OCI-LY7 (cell line): Measurements from ENCODE around the gene CSF1R.

Experiments used
- CTCF ChIP-seq: fragments of 200-600 bp; sonication (generic); conservative IDR thresholded peaks from 2 replicates; pipeline ENCODE4 v1.5.1; 2014; ENCODE audit warnings: mild to moderate bottlenecking, antibody characterized with exemption, low read length, moderate library complexity, mixed read lengths
- EZH2phosphoT487 ChIP-seq: fragments of 200-600 bp; sonication (generic); IDR thresholded peaks from 2 replicates; pipeline ENCODE4 v1.6.1; 2018; ENCODE audit warnings: low read depth, borderline replicate concordance, mild to moderate bottlenecking, mixed run types, antibody characterized with exemption, low read length, moderate library complexity, mixed read lengths

GRCh38 chr5:150122536-150123481 lies 36.5 kb upstream of the CSF1R start:
- peak; percentile 14; the same call in 1 of the 2 replicates for TF ChIP-seq CTCF
- no peak for TF ChIP-seq EZH2phosphoT487
